ENCODE results near the gene HOXB1. TPM values are rescaled to one million over a fixed set of nuclear protein-coding genes. Genes with fewer than 3 reads are reported as not detected.

The HOXB1 gene
- total and polyA plus RNA-seq, 2 donors (not counting 3 experiments of a cell fraction or from before 2014, with no cell fraction given) = not detected

DNA sequence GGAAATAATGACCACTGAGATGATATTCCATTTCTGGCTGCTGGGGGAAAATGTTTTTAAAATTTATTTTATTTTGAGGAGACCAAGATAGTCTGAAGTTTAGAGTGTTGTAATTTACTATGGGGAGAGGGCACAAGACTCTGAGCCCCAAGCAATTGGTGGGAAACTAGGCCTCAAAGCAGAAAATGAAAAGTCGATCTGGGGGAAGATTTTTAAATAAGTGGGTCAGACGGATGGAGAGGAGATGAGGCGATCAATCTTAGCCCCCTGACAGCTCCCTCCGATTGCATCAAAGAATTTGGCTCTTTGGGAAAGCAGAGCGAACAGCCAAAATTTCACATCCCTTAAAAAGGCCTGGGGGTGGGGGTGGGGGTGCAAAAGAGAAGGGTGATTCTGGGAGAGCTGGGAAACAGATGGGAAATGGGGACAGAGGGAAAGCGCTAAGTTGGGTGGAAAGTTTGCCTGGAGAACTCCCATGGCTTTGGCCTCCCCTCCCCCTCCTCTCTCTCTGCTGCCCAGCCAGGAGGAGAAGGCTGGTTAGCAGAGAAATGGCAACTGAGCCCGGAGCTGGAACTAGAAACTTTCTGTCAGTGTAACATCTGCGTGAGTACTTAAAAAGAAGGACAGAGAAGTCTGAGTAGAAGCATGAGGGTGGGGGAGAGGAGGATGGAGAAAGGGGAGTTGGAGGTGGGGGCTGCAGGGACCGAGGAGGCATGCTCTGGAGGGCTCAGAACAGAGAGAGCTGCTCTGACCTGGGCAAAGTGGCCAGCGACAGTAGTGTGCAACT, 15.5 kb upstream of the HOXB1 start:
- Histone ChIP-seq H3K36me3 (ENCODE audit: control insufficient read depth in 2 of 2, extremely low read depth in 1 of 2, insufficient read depth in 2 of 2, low read length in 2 of 2) (peaks cover 7 to 9% of the 10 kb centered on the region in 2 experiments), H3K27ac (ENCODE audit: insufficient read depth, low read depth, low read length) (peak overlapping the region; percentile 67), H2AFZ (ENCODE audit: low read depth, low read length) (no peak overlapping the region), H3K4me2 (ENCODE audit: insufficient read depth, low read length) (peak overlapping the region; percentile 88), H3K4me1 (ENCODE audit: control insufficient read depth, extremely low read depth, insufficient read depth, low read length) (peaks cover 43% of the 10 kb centered on the region), H4K20me1 (replicated peaks; ENCODE audit: control insufficient read depth, extremely low read depth, insufficient read depth, low read length) (no peaks in the 10 kb centered on the region), H3K27me3 (ENCODE audit: control insufficient read depth in 2 of 2, insufficient read depth in 2 of 2, low read length in 2 of 2) (no peaks in the 10 kb centered on the region), H3K9ac (replicated peaks; ENCODE audit: extremely low read depth, insufficient read depth, low read length) (peak overlapping the region; percentile 24), H3K9me1 (replicated peaks; ENCODE audit: control insufficient read depth, extremely low read depth, insufficient read depth, low read length) (no peaks in the 10 kb centered on the region), H3K9me3 (replicated peaks; ENCODE audit: control insufficient read depth, insufficient read depth, low read length) (no peaks in the 10 kb centered on the region), H3K4me3 (replicated peaks in 1 of 3; ENCODE audit: insufficient read depth in 1 of 3, low read depth in 1 of 3, low read length in 3 of 3) (no peak overlapping the region), H3K79me2 (ENCODE audit: control insufficient read depth, insufficient read depth, low read length) (peaks cover 60% of the 10 kb centered on the region)
- FAIRE-seq = no peak
- no TSS peak for BruUV-seq (replicated peaks)
- intact Hi-C loops (cut with micrococcal nuclease) = no loop called here
- TF ChIP-seq EZH2 (IDR thresholded peaks at IDR 0.05; ENCODE audit: borderline replicate concordance, low read depth, low read length, severe bottlenecking) (no peak), POLR2AphosphoS5 (IDR thresholded peaks at IDR 0.05; ENCODE audit: insufficient read depth, low read depth, low read length) (no peak), GATA2 (IDR thresholded peaks at IDR 0.05; ENCODE audit: insufficient read depth, insufficient read length, low read depth, low read length) (no peak), JUN (IDR thresholded peaks at IDR 0.05; ENCODE audit: borderline replicate concordance, insufficient read depth, insufficient read length, low read depth) (no peak), MYC (IDR thresholded peaks at IDR 0.05; ENCODE audit: low read depth, low read length) (no peak), FOS (IDR thresholded peaks at IDR 0.05; ENCODE audit: borderline replicate concordance, insufficient read depth, low read length) (no peak), POLR2A (IDR thresholded peaks at IDR 0.05; ENCODE audit: low read depth, low read length) (no peak)
- TF ChIP-seq, protein P1, sequence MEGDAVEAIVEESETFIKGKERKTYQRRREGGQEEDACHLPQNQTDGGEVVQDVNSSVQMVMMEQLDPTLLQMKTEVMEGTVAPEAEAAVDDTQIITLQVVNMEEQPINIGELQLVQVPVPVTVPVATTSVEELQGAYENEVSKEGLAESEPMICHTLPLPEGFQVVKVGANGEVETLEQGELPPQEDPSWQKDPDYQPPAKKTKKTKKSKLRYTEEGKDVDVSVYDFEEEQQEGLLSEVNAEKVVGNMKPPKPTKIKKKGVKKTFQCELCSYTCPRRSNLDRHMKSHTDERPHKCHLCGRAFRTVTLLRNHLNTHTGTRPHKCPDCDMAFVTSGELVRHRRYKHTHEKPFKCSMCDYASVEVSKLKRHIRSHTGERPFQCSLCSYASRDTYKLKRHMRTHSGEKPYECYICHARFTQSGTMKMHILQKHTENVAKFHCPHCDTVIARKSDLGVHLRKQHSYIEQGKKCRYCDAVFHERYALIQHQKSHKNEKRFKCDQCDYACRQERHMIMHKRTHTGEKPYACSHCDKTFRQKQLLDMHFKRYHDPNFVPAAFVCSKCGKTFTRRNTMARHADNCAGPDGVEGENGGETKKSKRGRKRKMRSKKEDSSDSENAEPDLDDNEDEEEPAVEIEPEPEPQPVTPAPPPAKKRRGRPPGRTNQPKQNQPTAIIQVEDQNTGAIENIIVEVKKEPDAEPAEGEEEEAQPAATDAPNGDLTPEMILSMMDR (IDR thresholded peaks at IDR 0.05; ENCODE audit: extremely low read depth in 1 of 2, insufficient read depth in 1 of 2, low read depth in 1 of 2, low read length in 2 of 2) = no peak
- TF ChIP-seq, protein P2, sequence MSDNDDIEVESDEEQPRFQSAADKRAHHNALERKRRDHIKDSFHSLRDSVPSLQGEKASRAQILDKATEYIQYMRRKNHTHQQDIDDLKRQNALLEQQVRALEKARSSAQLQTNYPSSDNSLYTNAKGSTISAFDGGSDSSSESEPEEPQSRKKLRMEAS (IDR thresholded peaks at IDR 0.05; ENCODE audit: insufficient read depth, insufficient read length) = no peak
- dilution Hi-C loops (cut with MboI; ENCODE audit: extremely low pct_ligation_motif_present, low sequenced_read_pairs) = no loop called here
- no peak for DNase-seq (ENCODE audit: low read depth, low spot score)
- CTCF ChIA-PET = interaction anchor here (0.7 to 3.8 kb wide), 7 partner anchors 11 to 210 kb away, joined by 3 to 28 read pairs (median 4); no protein-coding TSS in a partner anchor
- POLR2A ChIA-PET = interaction anchor here (0.8 to 1.9 kb wide), 3 partner anchors 10 to 32 kb away, joined by 3 to 10 read pairs (median 8); no protein-coding TSS in a partner anchor
